Measurements from ENCODE around the gene KIF21B. TPM values are rescaled to one million over a fixed set of nuclear protein-coding genes. Genes with fewer than 3 reads are reported as not detected.
"Not testable (repeated sequence)": the region's sequence is repeated elsewhere in the genome, so short reads cannot be mapped to it uniquely, and the experiment has no call there.

Gene KIF21B
- total RNA-seq, 1 donor from 2014 or later: 18.4 TPM

DNA sequence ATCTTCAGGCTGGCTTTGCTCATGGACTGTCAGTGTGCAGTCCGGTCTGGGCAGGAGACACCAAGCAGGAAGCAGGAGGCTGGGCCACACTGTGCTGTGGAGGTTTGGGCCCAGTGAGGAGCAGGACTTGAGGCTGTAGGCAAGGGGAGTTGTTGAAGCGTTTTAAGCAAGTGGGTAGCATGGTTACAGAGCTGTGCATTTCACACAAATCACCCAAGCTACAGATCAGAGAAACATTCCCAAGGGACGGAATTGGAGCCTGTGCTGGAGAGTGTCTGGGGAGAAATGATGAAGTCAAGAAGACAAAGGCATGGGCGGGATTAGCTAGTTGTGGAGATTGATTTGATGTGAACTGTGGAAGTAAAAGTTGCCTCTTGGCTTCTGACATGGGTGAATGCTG is 60.9 kb downstream of the KIF21B start:
- Histone ChIP-seq H3K36me3 (ENCODE audit: control insufficient read depth, insufficient read depth, low read length) (no peaks in the 10 kb centered on the region), H3K4me3 (ENCODE audit: low read depth, low read length) (no peak overlapping the region), H3K27me3 (ENCODE audit: control insufficient read depth, insufficient read depth, low read length) (no peaks in the 10 kb centered on the region)
- no peak for DNase-seq (ENCODE audit: low read depth)
- TF ChIP-seq, protein P1, sequence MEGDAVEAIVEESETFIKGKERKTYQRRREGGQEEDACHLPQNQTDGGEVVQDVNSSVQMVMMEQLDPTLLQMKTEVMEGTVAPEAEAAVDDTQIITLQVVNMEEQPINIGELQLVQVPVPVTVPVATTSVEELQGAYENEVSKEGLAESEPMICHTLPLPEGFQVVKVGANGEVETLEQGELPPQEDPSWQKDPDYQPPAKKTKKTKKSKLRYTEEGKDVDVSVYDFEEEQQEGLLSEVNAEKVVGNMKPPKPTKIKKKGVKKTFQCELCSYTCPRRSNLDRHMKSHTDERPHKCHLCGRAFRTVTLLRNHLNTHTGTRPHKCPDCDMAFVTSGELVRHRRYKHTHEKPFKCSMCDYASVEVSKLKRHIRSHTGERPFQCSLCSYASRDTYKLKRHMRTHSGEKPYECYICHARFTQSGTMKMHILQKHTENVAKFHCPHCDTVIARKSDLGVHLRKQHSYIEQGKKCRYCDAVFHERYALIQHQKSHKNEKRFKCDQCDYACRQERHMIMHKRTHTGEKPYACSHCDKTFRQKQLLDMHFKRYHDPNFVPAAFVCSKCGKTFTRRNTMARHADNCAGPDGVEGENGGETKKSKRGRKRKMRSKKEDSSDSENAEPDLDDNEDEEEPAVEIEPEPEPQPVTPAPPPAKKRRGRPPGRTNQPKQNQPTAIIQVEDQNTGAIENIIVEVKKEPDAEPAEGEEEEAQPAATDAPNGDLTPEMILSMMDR (IDR thresholded peaks at IDR 0.05; ENCODE audit: insufficient read depth, low read length, poor library complexity, severe bottlenecking): no peak

DNA sequence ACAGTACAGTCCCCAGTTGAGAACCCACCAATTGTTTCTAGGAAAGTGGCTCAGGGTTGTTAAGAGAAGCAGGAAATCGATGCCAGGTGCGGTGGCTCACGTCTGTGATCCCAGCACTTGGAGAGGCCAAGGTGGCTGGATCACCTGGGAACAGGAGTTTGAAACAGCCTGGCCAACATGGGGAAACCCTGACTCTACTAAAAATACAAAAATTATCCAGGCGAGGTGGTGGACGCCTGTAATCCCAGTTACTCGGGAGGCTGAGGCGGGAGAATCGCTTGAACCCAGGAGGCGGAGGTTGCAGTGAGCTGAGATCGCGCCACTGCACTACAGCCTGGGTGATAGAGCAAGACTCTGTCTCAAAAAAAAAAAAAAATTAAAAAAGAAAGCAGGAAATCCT is 61.4 kb downstream of the KIF21B start:
- not testable (repeated sequence) for H3K36me3 ChIP-seq (ENCODE audit: control insufficient read depth, insufficient read depth, low read length); DNase-seq (ENCODE audit: low read depth); H3K27me3 ChIP-seq (ENCODE audit: control insufficient read depth, insufficient read depth, low read length); H3K4me3 ChIP-seq (ENCODE audit: low read depth, low read length)

DNA sequence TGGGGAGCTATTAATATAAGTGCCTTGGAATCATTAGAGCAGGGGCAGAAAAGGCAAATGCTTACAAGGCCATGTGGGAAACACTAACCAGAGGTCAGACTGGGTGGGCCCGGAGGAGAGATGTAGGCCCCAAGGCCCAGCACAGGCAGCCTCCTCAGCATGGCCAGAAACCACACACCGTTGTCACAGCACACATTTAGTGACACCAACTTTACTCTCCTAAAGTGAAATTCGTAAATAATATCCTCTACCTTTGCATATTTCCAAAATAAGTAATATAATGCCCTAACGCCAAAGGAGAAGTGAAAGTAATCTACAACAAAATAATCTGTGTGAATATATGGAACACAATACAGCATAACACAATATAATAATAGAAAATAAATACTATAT is 62.6 kb downstream of the KIF21B start:
- DNase-seq (ENCODE audit: low read depth): no peak
- TF ChIP-seq, protein P1 (IDR thresholded peaks at IDR 0.05; ENCODE audit: insufficient read depth, low read length, poor library complexity, severe bottlenecking): no peak

DNA sequence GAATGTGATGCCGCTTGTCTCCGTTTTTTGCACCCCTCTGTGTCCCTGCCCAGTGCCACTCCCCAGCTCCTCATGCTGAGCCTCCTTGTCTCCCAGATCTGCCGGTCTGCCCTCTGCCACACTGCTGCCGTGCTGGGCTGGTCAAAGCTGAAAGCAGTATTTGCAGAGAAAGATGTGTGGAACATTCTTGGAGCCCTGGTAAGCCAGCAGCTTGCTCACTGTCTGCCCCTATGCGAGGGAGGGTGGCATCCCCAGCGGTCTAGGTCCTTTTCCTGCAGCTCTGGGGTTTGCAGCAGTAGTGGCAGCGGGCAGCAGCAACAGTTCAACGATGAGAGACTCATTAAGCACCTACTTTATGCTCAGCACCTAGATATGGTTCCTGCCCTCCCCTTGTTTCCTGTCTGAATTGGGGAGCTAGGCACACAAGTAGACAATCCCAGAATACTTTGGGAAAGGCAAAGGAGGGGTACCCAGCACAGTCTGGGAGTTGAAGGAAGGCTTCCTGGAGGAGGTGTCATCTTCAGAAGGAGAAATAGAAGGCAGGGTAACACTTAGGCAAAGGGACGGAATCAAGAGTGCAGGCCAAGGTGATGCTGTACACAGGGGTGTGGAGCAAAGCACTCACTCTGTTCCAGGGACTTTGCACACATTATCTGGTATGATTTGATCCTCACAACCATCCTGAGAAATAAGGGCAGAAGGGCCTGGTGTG is 63.1 kb downstream of the KIF21B start:
- no peaks in the 10 kb centered on the region for H3K27me3 ChIP-seq (ENCODE audit: control insufficient read depth, insufficient read depth, low read length)
- DNase-seq (ENCODE audit: low read depth): no peak
- no peak overlapping the region for H3K4me3 ChIP-seq (ENCODE audit: low read depth, low read length)
- TF ChIP-seq, protein P1 (IDR thresholded peaks at IDR 0.05; ENCODE audit: insufficient read depth, low read length, poor library complexity, severe bottlenecking): no peak
- H3K36me3 ChIP-seq (ENCODE audit: control insufficient read depth, insufficient read depth, low read length): no peaks in the 10 kb centered on the region

More for the DNA sequence above, 62.6 kb downstream of the KIF21B start:
- Histone ChIP-seq H3K36me3 (ENCODE audit: control insufficient read depth, insufficient read depth, low read length) (no peaks in the 10 kb centered on the region), H3K4me3 (ENCODE audit: low read depth, low read length) (no peak overlapping the region), H3K27me3 (ENCODE audit: control insufficient read depth, insufficient read depth, low read length) (no peaks in the 10 kb centered on the region)

DNA sequence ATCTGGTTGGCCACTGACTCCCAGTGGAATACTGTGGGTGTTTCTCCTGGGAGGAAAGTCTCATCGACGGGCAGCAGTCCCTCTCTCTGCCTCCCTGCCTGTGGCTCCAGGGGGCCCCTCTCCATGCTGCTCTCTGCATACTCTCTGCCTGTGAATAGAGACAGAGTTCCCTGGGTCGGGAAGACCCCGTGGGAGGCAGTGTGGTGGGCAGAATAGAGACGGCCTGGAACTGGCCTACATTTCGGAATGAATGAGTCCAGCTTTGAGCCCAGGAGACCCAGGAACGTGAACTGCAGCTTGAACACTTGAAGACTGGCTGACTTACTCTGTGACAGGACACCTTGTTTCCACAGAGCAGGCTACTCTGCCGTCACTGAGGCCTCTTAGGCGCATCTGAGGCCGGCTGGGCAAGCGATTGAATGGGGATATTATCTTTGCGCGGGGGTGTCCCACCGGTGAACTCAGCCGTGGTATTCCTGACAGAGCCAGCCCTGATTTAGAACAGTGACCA is 64.0 kb downstream of the KIF21B start:
- DNase-seq (ENCODE audit: low read depth): no peak
- Histone ChIP-seq H3K36me3 (ENCODE audit: control insufficient read depth, insufficient read depth, low read length) (no peaks in the 10 kb centered on the region), H3K4me3 (ENCODE audit: low read depth, low read length) (no peak overlapping the region), H3K27me3 (ENCODE audit: control insufficient read depth, insufficient read depth, low read length) (no peaks in the 10 kb centered on the region)
- TF ChIP-seq, protein P1 (IDR thresholded peaks at IDR 0.05; ENCODE audit: insufficient read depth, low read length, poor library complexity, severe bottlenecking): no peak

DNA sequence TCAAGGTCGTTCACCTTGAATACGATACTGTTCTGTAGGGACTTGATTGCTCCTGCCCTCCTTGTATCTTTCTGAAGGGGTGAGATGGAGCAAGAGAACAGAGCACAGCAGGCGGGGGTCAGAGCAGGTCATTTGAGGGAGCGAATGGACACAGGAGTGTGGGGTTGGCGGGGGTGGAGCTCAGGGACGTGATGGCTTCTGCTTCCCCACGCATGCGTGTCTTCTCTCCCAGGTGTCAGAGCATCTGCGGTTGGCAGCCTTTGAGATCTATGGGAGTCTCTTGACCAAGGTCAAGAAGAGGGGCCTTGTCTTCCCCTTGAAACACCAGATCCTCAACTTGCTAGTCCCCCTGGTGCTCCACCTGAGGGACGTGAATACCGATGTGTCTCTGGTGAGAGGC is 64.9 kb downstream of the KIF21B start:
- no peak for DNase-seq (ENCODE audit: low read depth)
- no peaks in the 10 kb centered on the region for H3K27me3 ChIP-seq (ENCODE audit: control insufficient read depth, insufficient read depth, low read length)
- no peak overlapping the region for H3K4me3 ChIP-seq (ENCODE audit: low read depth, low read length)
- TF ChIP-seq, protein P1 (IDR thresholded peaks at IDR 0.05; ENCODE audit: insufficient read depth, low read length, poor library complexity, severe bottlenecking): no peak
- no peaks in the 10 kb centered on the region for H3K36me3 ChIP-seq (ENCODE audit: control insufficient read depth, insufficient read depth, low read length)

All from kidney epithelial cell (primary cell).